K562 (cell line): ENCODE results near the gene MCU. TPM values are rescaled to one million over a fixed set of nuclear protein-coding genes. Genes with fewer than 3 reads are reported as not detected.

Experiments used
- DPF2 ChIP-seq: fragments of 450-650 bp; IDR thresholded peaks from 2 replicates; pipeline ENCODE4 v1.6.1; 2016
- ZFP36 ChIP-seq: fragments of 150-350 bp; IDR thresholded peaks from 2 replicates; pipeline ENCODE4 v1.6.1; 2018; ENCODE audit warnings: low read length, low read depth; ENCODE audit not compliant: partially characterized antibody
- polyA plus RNA-seq, 8 experiments: library from polyadenylated mRNA; depleted of rRNA in 4 of 8; stranded (reverse) in 5 of 8; unstranded in 3 of 8; fragments of >200 nt; fragmentation: Nextera tagmentation in 2 of 8; fragmentation: Illumina TruSeq in 1 of 8; extraction: Ambion mirVana in 2 of 8; extraction: Trizol in 1 of 8; gene quantifications; 2 replicates each; pipeline versions ENCODE4 v1.2.1 to v1.2.3, GENCODE V29; 2011 to 2014; ENCODE audit warnings: inconsistent platforms in 1 of 8, missing spikeins in 1 of 8
- total RNA-seq, 7 experiments: library from RNA; depleted of rRNA in 6 of 7; stranded (reverse); fragments of >200 nt in 6 of 7; fragmentation: Illumina TruSeq in 2 of 7; extraction: Trizol in 2 of 7; gene quantifications; 2 replicates each; pipeline versions ENCODE4 v1.2.1 to v1.2.3, GENCODE V29; 2011 to 2021; ENCODE audit warnings: low replicate concordance in 1 of 7
- TF ChIP-seq, protein P1 (sequence below), 2 experiments: fragments of 450-650 bp in 1 of 2; sonication (generic) in 1 of 2; formaldehyde crosslinking in 1 of 2; IDR thresholded peaks; 2 replicates each; pipeline versions ENCODE4 v1.7.1 to v1.9.0; 2016 to 2022; ENCODE audit warnings: inconsistent platforms in 1 of 2, mild to moderate bottlenecking in 1 of 2, missing genetic modification reagents in 1 of 2
- TF ChIP-seq, protein P2 (sequence below): fragments of 250-450 bp; sonication (Bioruptor Pico); IDR thresholded peaks from 2 replicates; pipeline ENCODE4 v1.8.0; 2022; ENCODE audit warnings: inconsistent platforms
- TF ChIP-seq, protein P3 (sequence below): fragments of 250-450 bp; sonication (Bioruptor Pico); IDR thresholded peaks from 2 replicates; pipeline ENCODE4 v1.5.0; 2021

Gene MCU
- total and polyA plus RNA-seq, 9 of the 15 experiments (the other 6 are each of a cell fraction or from before 2014, with no cell fraction given), result 8.2 to 88.8 (median 21.3) TPM

DNA sequence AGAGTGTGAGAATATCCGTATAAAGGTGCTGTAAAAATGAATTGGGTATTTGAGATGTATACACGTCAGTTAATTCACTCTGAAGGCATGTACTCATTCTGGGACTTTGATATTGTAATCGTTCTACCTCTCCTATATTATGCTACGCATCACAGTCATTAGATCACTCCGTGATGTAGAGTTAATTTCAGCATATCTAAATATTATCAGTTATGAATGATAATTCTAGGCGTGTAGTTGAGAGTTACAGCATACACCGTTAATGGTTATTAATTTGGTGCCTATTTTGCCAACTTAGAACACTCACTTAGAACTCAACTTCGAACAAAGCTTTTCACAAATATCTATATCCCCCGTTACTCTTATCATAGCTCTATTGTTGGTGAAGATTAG, 477 bp upstream of the MCU start (continued):
- TF ChIP-seq, protein P1, sequence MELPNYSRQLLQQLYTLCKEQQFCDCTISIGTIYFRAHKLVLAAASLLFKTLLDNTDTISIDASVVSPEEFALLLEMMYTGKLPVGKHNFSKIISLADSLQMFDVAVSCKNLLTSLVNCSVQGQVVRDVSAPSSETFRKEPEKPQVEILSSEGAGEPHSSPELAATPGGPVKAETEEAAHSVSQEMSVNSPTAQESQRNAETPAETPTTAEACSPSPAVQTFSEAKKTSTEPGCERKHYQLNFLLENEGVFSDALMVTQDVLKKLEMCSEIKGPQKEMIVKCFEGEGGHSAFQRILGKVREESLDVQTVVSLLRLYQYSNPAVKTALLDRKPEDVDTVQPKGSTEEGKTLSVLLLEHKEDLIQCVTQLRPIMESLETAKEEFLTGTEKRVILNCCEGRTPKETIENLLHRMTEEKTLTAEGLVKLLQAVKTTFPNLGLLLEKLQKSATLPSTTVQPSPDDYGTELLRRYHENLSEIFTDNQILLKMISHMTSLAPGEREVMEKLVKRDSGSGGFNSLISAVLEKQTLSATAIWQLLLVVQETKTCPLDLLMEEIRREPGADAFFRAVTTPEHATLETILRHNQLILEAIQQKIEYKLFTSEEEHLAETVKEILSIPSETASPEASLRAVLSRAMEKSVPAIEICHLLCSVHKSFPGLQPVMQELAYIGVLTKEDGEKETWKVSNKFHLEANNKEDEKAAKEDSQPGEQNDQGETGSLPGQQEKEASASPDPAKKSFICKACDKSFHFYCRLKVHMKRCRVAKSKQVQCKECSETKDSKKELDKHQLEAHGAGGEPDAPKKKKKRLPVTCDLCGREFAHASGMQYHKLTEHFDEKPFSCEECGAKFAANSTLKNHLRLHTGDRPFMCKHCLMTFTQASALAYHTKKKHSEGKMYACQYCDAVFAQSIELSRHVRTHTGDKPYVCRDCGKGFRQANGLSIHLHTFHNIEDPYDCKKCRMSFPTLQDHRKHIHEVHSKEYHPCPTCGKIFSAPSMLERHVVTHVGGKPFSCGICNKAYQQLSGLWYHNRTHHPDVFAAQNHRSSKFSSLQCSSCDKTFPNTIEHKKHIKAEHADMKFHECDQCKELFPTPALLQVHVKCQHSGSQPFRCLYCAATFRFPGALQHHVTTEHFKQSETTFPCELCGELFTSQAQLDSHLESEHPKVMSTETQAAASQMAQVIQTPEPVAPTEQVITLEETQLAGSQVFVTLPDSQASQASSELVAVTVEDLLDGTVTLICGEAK (IDR thresholded peaks at IDR 0.05), result peak; percentile 47
- TF ChIP-seq, protein P1 (CRISPR knock-in tag; IDR thresholded peaks at IDR 0.05), result no peak
- TF ChIP-seq, protein P2, sequence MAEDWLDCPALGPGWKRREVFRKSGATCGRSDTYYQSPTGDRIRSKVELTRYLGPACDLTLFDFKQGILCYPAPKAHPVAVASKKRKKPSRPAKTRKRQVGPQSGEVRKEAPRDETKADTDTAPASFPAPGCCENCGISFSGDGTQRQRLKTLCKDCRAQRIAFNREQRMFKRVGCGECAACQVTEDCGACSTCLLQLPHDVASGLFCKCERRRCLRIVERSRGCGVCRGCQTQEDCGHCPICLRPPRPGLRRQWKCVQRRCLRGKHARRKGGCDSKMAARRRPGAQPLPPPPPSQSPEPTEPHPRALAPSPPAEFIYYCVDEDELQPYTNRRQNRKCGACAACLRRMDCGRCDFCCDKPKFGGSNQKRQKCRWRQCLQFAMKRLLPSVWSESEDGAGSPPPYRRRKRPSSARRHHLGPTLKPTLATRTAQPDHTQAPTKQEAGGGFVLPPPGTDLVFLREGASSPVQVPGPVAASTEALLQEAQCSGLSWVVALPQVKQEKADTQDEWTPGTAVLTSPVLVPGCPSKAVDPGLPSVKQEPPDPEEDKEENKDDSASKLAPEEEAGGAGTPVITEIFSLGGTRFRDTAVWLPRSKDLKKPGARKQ (CRISPR knock-in tag), result peak; percentile 89
- TF ChIP-seq, protein P3, sequence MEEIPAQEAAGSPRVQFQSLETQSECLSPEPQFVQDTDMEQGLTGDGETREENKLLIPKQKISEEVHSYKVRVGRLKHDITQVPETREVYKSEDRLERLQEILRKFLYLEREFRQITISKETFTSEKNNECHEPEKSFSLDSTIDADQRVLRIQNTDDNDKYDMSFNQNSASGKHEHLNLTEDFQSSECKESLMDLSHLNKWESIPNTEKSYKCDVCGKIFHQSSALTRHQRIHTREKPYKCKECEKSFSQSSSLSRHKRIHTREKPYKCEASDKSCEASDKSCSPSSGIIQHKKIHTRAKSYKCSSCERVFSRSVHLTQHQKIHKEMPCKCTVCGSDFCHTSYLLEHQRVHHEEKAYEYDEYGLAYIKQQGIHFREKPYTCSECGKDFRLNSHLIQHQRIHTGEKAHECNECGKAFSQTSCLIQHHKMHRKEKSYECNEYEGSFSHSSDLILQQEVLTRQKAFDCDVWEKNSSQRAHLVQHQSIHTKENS, result 0 out of 2 replicates have a peak, but pooled peaks have one; percentile 68
- TF ChIP-seq ZFP36, result no peak
- peak; percentile 44; the same call in 1 of the 2 replicates for TF ChIP-seq DPF2
